Measurements from ENCODE around the gene ACTG1.

ACTG1 gene

GRCh38 chr17:81492706-81493105 lies 19.9 kb downstream of the ACTG1 start:
- DNase-seq = no peak

- no peak for DNase-seq
Measured at GRCh38 chr17:81492202-81492601, 20.4 kb downstream of the ACTG1 start.

GRCh38 chr17:81491761-81492160 lies 20.8 kb downstream of the ACTG1 start:
- DNase-seq = no peak

- no peak for DNase-seq
Measured at GRCh38 chr17:81491181-81491581, 21.4 kb downstream of the ACTG1 start.

GRCh38 chr17:81489998-81490992 lies 22.3 kb downstream of the ACTG1 start:
- DNase-seq = no peak

- no peak for DNase-seq
Measured at GRCh38 chr17:81489012-81489997, 23.3 kb downstream of the ACTG1 start.

- DNase-seq = no peak
Measured at GRCh38 chr17:81488276-81488860, 24.2 kb downstream of the ACTG1 start.

- peak; percentile 34 to 80 (median 60) for DNase-seq
Measured at GRCh38 chr17:81487487-81488275, 24.9 kb downstream of the ACTG1 start.

- no peak for DNase-seq
Measured at GRCh38 chr17:81487089-81487486, 25.5 kb downstream of the ACTG1 start.

- no peak for DNase-seq
Measured at GRCh38 chr17:81486199-81486810, 26.3 kb downstream of the ACTG1 start.

- DNase-seq = peak; percentile 71 to 86 (median 78)
Measured at GRCh38 chr17:81484195-81484979, 28.2 kb downstream of the ACTG1 start.

- no peak for DNase-seq
Measured at GRCh38 chr17:81483862-81484194, 28.8 kb downstream of the ACTG1 start.

- DNase-seq = no peak
Measured at GRCh38 chr17:81483085-81483861, 29.3 kb downstream of the ACTG1 start.

- no peak for DNase-seq
Measured at GRCh38 chr17:81482673-81483072, 29.9 kb downstream of the ACTG1 start.

- DNase-seq = no peak
Measured at GRCh38 chr17:81481815-81482505, 30.6 kb downstream of the ACTG1 start.

GRCh38 chr17:81481073-81481799 lies 31.4 kb downstream of the ACTG1 start:
- DNase-seq = peak in 2 of 4 experiments; percentile 24 to 57

GRCh38 chr17:81480140-81481072 lies 32.2 kb downstream of the ACTG1 start:
- DNase-seq = no peak
